GM21515 (cell line): Measurements from ENCODE around the gene F11R.
"Not testable (repeated sequence)": the region's sequence is repeated elsewhere in the genome, so short reads cannot be mapped to it uniquely, and the experiment has no call there.

ENCODE experiments used
- ATAC-seq: cut with Tn5 transposase; IDR thresholded peaks from one replicate; pipeline ENCODE4 v1.9.1; 2021; ENCODE audit not compliant: unreplicated experiment

The F11R gene

GRCh38 chr1:160978510-160978927 is 42.4 kb downstream of the F11R start:
- ATAC-seq, result no peak

- no peak for ATAC-seq
These were observed 45.9 kb downstream of the F11R start for GRCh38 chr1:160975026-160975425.

- ATAC-seq, result no peak
These were observed 47.5 kb downstream of the F11R start for GRCh38 chr1:160973491-160973890.

GRCh38 chr1:160972939-160973338 is 48.0 kb downstream of the F11R start:
- no peak for ATAC-seq

GRCh38 chr1:160971618-160972056 is 49.3 kb downstream of the F11R start:
- no peak for ATAC-seq

GRCh38 chr1:160963521-160963920 is 57.4 kb downstream of the F11R start:
- no peak for ATAC-seq

- no peak for ATAC-seq
These were observed 59.5 kb downstream of the F11R start for GRCh38 chr1:160961419-160961818.

- no peak for ATAC-seq
These were observed 64.0 kb downstream of the F11R start for GRCh38 chr1:160956966-160957365.

GRCh38 chr1:160954158-160955104 is 66.5 kb downstream of the F11R start, which contains the start of gene ITLN2:
ITLN2 (minus strand) TSS chr1:160954809; CDS start chr1:160954741, 68 bp downstream.
- ATAC-seq, result no peak

GRCh38 chr1:160953030-160953429 is 67.9 kb downstream of the F11R start:
- ATAC-seq, result no peak

GRCh38 chr1:160952129-160952510 is 68.8 kb downstream of the F11R start:
- no peak for ATAC-seq

GRCh38 chr1:160951443-160952128 is 69.4 kb downstream of the F11R start:
- ATAC-seq, result no peak

GRCh38 chr1:160950657-160951056 is 70.3 kb downstream of the F11R start:
- no peak for ATAC-seq

GRCh38 chr1:160949881-160950280 is 71.1 kb downstream of the F11R start:
- ATAC-seq, result no peak

- ATAC-seq, result not testable (repeated sequence)
These were observed 71.6 kb downstream of the F11R start for GRCh38 chr1:160949216-160949880.

- not testable (repeated sequence) for ATAC-seq
These were observed 73.7 kb downstream of the F11R start for GRCh38 chr1:160947174-160947759.

- not testable (repeated sequence) for ATAC-seq
These were observed 75.1 kb downstream of the F11R start for GRCh38 chr1:160945881-160946280.
